HG03064 (cell line): ENCODE data around the gene KDSR.
A peak's percentile ranks its signal among the peaks of the same experiment; 100 is the strongest.

ENCODE experiments used
- ATAC-seq: cut with Tn5 transposase; IDR thresholded peaks from one replicate; pipeline ENCODE4 v1.9.1; 2021; ENCODE audit warnings: low read depth; ENCODE audit not compliant: unreplicated experiment

Gene KDSR, protein sequence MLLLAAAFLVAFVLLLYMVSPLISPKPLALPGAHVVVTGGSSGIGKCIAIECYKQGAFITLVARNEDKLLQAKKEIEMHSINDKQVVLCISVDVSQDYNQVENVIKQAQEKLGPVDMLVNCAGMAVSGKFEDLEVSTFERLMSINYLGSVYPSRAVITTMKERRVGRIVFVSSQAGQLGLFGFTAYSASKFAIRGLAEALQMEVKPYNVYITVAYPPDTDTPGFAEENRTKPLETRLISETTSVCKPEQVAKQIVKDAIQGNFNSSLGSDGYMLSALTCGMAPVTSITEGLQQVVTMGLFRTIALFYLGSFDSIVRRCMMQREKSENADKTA

DNA sequence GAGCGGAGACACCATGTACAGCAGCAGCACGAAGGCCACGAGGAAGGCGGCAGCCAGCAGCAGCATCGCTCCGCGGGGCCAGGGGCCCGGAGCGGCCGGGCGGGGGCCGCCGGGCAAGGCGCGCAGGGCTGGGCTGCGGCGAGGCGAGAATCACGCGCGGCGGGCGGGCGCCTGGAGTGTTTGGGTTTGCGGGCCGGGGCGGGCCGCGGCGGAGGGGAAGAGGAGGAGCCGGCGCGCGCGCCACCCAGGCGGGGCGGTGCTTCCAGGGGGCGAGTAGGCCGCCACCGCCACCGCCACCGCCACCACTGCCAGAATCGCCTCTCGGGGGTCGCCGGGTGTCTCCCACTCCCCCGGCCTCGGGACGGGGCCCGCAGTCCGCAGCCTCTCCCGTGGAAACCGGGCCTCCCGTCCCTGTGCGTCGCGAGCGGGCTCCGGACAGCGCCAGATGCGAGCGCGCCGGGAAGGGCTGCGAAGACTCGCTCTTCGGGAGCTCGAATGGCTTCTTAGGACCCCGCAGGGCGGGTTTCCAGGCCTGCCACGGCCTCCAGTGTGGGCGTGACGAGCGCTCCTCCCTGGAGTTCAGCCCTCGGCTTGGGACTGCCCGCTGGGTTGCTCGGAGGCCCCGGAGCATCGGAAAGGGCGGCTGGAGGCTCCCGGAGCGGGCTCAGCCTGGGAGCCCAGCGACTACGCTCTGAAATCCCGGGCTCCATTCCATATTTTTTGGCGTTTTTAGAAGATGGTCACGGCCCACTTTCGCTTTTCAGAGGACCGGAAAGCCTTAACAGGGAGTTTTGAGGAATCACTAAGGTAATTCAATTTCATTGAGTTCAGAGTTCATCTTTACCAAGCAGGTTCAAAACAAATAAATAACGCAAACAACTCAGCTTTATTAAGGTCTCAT lies at the start of gene KDSR:
Gene KDSR (minus strand): TSS at position 154 of the 901 bp plus-strand sequence. CDS start 88 bp downstream, at position 66.
- peak; percentile 83 for ATAC-seq

DNA sequence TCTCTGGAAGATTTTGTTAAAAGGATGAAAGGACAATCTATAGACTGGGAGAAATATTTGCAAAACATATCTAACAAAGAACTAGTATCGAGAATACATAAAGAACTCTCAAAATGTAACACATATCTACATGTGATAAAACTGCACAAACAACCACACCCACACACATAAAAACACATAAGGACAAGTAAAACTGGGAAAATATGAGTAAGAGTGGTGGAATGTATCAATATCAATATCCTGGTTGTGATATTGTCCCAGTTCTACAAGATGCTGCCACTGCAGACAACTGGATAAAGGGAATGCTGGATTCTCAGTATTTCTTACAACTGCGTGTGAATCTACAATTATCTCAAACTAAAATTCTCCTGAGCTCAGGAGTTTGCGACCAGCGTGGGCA lies 45.9 kb upstream of the KDSR start:
- no peak for ATAC-seq

DNA sequence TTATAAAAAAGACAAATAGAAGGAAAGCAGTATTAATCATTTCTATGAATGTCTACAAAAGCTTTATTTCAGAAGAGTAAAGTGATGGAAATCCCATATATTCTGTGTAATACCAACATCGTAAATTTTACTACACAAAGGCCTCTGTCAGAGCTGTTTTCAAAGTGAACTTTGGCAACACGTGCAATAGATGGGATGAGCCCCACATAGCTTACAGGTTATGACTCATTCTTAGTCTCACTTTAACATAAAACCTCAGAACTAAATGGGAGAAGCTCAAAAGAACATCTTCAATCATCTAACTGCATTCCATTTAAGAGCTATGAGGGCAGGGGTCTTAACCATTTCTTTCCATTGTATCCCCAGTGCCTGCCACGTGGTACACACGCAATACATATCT lies 43.8 kb upstream of the KDSR start:
- no peak for ATAC-seq

DNA sequence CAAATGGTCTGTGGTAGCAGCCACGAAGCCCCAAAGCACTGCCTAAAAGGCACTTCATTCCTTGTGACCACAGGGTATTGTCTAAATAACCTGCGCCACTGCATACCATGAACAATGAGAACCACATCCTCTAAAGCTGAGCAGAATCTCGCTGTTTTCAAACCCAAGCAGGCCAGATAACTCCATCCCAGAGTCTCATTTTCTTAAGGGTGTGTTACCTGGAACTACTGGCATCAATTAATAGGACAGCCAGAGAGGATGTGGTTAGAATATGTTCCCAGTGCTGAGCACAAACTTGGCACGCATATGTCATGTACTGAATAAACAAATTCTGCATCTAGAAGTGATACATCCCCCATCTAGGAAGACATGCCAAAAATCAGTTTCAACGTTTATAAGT lies 42.3 kb upstream of the KDSR start:
- ATAC-seq: no peak

DNA sequence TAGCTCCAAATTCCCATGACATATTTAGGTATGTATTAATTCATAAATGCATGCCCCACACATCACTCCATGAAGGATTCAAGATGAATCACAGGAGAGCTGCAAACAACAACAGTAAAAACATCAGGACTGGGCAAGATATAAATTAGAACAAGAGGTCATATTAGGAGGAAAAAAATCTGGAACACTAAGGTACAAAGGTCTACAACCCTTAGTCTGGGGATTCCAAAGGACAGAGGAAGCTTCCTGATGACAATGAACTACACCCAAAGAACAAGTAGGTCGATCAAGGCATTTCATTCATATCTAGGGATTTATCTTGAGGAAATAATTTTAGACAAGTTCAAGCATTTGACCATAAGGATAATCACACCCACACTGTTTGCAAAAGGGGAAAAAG lies 40.7 kb upstream of the KDSR start:
- ATAC-seq: no peak

DNA sequence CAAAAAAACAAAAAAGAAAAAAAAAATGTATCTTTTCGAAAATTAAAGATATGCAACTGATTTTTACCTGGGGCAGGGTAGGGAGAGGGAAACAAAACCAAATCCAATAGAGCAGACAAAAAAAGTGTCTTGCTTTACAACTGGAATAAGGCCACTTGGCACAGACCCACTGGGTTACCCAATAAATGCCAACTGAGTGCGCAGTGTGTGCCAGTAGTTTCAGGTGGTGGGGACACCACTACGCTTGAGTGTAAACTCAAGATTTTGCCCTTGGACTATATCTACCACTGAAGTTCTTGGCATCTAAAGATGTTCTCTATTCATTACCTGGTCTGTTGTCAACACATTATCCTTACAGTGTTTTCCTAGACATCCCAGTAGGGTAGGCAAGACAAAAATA lies 39.0 kb upstream of the KDSR start:
- ATAC-seq: no peak

DNA sequence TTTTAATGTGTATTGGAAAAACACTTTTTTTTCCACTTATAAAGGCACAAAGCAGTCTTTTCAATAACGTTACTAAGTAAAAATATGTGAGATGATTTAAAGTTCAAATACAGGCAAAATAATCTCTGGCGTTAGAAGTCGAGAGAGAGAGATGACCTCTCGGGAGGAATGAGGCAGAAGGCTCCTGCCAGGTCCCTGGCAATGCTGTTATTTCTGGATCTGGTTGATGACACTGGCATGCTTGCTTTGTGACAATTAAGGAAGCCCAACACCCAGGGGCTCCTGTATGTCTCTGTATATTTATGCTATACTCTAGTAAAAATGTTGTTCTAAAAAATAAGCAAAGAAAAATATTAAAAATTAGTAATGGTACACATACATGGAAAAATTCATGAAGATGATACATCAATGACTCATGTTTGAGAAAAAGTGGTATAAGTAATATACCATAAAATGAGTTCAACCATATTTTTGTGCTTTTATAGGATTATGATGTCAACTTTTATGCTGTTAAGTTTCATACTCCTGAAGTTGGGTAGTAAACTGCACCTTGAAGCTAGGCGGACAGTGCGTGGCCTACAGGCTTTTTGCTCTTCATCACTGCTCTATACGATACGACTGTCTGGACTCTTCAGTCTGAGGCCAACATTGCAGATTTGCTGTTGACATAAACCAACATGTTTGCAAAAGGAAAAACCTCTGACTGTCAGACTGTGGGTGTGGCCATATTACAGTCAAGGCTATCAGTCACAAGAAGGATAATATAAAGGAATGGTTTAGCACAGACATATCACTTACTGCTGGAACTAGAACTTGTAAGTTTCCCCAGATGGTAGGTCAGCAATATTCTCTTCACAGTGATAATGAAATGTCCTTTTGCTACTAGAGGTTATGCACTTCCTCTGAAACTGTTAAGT lies 35.5 kb upstream of the KDSR start:
- ATAC-seq: no peak

DNA sequence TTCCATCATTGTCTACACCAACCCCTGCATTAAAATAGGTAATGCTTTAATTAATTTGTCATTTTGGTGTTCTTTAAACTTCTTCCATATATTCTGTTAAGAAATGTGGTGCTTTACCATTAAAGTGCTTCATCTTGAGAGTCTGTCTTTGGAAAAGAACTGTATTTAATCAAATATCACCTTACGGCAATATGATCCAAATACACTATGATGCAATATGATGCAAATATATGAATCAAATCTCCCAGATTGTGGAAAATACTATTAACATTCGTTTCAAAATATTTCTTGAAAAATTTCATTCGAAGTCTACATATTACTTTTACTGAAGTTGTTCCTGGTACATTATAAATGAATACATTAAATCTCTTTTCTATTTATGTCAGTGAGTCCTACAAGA lies 32.3 kb upstream of the KDSR start:
- no peak for ATAC-seq

DNA sequence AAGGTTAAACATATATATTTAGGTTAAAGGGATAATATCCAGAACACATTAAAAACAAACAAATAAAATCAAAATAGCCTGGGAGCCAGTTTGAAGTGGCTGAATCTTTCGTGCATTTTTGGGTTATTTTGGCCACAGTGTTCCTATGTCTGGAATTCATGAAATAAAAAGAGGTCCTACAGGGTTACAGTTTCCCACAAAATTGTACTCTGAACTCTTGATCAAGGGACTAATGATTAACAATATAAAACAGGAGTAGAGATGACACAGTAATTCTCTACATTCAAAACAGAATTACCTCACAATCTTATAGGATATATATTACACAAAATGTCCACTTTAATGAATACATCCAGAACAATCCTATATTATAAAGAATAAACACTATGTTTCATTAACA lies 30.3 kb upstream of the KDSR start:
- ATAC-seq: no peak

DNA sequence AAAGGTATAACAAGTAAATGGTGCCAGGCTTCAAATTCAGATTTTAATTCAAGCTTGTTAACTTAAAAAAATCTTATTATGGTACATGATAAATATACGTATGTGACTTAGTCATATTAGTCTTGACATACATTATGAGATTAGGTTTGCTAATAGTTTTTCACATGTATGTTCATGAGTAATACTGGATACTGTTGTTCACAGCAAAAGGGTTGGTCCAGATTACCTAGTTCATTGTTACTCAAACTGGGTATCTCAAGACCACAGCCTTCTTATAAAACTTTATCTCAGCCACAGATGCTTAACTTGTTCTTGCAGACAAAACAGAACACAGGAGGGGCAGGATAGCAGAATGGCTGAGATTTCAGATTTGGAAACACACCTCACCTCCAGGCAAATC lies 28.5 kb upstream of the KDSR start:
- ATAC-seq: no peak

DNA sequence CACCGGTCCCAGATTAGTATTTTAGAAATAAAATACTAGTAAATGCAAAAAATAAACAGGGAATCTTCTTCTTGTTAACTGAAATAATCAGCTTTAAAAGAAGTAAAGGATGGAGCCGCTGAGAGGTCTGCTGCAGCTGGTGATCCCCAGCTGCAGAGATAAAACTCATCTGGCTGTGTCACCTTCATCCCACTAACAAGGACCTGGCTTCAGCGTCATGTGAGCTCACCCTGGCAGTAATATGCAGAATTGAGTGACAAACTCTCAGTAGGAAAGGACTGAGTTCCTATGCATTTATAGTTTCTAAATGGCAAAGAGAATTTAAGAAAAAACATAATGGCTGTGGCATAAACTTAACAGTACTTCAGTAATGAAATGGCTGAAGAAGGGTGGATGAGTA lies 27.9 kb upstream of the KDSR start:
- ATAC-seq: no peak

DNA sequence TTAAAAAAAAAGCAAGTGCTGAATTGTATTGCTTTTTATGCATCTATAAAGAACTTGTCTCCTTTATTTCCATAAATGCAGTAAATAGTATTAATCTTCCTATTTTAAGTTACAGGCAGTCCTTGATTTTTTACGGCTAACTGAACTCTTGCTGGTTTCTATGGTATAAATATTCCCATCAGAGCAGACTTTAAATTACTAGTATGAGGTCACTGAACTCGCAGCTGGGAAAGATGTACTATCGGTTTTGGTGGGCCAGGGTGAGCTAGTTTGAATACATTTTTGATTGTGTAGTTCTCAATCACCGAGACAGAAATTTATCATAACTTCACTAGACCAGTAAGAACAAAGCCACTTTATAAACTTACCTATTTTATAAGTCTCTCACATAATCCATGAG lies 20.9 kb upstream of the KDSR start:
- no peak for ATAC-seq

DNA sequence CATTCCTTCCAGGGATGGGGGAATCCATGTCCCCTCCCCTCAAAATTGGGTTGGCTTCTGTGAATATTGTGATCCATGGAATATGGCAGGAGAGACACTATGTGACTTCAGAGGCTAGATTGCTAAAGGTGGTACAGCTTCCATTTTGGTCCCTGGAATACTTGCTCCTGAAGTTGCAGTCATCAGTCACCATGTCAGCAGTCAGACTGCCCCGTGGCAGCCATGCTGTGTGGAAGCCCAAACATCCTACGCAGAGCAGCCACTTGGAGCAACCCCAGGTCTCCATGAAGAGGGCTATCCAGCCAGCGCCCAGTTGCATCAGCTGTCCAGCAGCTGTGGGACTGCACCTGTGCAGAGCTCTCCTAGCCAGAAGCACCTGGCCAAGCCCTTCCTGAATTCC lies 15.8 kb upstream of the KDSR start:
- no peak for ATAC-seq

DNA sequence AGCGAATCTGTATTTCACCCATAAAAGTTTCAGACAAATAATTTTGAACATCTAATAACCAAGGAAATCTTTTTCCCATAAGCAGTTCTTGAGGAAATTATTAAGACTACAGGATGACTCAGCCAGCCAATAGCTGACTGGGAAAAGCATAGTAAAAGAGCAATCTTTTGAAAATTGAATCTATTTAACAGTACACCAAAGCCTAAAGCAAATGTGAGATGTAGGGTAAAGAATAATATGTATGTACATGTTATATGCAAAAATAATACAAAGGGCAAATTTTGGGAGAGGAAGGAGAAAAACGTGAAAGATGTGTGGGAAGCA lies 12.6 kb upstream of the KDSR start:
- ATAC-seq: no peak

DNA sequence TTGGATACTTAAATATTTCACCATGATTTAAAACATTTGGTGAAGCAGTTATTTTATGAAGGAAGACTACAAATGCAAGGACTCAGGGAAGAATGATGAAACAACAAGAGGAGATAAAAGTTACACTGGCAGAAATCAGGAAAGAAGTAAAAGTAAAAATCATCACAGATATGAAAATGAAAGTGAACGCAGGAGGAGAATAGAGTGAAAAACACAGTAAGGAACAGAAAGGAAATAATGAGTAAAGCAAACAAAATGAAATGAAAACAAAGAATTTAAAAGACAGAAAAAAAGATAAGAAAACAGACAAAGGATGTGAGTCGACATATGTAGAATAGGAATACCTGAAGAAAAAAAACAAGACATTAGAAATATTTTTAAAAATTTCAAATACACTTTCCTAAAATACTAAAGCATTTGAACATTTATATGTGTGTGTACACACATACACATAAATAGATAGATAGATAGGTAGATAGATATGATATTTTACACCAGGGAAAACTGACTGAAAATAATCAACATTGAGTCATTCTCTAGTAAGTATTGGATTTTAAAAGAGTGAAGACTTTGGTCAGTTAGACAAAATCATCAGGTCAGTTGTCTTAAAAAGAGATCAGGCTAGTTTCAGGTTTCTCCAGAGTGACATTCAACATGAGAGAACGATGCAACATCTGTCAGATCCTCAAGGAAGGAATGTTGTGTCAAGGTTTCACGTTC lies 12.1 kb upstream of the KDSR start:
- no peak for ATAC-seq

DNA sequence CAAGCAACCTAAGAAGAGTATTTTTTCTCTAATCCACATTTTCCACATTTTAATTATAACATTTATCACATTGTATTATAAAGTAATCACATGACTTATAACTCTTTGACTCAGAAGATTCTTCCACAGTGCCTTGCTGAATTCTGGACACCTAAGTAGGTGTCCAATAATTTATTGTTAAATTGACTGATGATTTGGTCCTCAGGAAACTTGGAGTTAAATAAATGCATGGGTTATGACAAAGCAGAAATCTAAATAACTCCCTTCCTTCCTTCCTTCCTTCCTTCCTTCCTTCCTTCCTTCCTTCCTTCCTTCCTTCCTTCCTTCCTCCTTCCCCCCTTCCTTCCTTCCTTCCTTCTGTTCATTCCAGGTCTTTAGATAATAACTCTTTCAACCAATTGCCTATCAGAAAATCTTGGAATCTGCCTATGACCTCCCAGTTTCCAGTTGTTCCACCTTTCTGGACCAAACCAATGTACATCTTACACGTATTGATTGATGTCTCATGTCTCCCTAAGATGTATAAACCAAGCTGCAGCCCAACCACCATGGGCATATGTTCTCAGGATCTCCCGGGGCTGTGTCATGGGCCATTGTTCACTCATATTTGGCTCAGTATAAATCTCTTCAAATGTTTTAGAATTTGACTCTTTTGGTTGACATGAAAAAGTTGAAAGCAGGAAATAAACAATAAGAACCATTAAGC lies 10.4 kb upstream of the KDSR start:
- ATAC-seq: no peak

DNA sequence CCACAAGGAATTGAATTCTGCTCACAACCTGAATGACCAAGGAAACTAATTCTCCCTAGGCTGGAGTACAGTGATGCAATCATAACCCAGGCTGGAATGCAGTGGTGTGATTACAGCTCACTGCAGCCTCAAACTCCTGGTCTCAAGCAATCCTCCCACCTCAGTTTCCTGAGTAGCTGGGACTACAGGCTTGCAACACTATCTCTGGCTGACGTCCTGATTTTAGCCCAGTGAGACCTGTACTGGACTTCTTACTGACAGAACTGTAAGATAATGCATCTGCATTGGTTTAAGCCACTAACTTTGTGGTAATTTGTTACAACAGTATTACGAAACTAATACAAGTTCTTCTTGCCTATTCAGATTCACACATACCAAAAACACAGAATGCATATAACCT lies 9.5 kb upstream of the KDSR start:
- no peak for ATAC-seq

DNA sequence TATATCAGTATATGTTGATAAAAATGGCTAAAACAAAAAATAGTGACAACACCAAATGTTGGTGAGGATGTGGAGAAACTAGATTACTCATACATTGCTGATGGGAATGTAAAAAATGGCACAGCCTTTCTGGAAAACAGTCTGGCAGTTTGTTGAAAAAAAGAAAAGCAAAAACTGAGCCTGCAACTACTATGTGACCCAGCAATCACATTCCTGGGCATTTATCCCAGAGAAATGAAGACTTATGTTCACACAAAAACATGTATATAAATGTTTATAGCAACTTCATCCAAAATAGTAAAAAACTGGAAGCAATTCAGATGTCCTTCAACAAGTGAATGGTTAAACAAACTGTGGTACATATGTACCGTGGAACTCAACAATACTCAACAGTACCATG lies 7.5 kb upstream of the KDSR start:
- ATAC-seq: no peak

DNA sequence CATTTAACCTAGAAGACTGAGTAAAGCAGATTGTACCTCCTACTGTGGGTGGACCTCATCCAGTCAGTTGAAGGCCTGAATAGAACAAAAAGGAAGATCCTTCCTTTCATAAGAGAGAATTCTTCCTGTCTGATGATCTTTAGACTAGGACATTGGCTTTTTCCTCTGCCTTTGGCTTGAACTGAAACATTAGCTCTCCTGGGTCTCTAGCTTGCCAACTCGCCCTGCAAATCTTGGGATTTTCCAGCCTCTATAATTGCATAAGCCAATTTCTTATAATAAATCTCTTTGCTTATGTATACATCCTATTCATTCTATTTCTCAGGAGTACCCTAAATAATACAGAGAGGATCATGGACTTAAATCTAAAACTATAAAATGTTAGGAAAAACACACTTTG lies 6.2 kb upstream of the KDSR start:
- no peak for ATAC-seq

DNA sequence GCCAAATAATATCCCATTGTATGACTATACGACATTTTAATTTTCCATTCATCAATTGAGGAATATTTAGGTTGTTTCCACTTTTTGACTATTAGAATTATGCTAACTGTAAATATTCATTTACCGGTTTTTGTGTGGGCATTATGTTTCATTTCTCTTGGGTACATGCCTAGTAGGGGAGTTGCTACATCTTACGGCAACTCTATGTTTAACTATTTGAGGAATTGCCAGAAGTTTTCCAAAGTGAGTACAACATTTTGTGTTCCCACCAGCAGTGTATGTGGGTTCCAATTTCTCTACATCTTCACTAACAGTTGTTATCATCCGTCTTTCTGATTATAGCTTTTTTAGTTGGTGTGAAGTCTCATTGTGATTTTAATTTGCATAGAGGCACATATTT lies 1.6 kb upstream of the KDSR start:
- no peak for ATAC-seq
